Epithelial cell of proximal tubule (primary cell): ENCODE results near the gene AGO1. TPM values are rescaled to one million over a fixed set of nuclear protein-coding genes. Genes with fewer than 3 reads are reported as not detected.

ENCODE experiments used
- DNase-seq: peaks from one replicate; pipeline ENCODE4 v3.0.0-alpha.2; 2011; ENCODE audit warnings: low read depth
- H3K4me3 ChIP-seq: 2 replicates; pipeline ENCODE4 v1.5.1; 2011; ENCODE audit warnings: low read depth, mild to moderate bottlenecking, low read length
- total RNA-seq: library from RNA; depleted of rRNA; stranded (reverse); fragments of >200 nt; gene quantifications from 2 replicates; pipeline ENCODE4 v1.2.3, GENCODE V29; 2015
- TF ChIP-seq, protein P1 (sequence below): conservative IDR thresholded peaks from 2 replicates; pipeline ENCODE4 v1.5.1; 2012; ENCODE audit warnings: low read depth, mild to moderate bottlenecking, low read length

Gene AGO1
- total RNA-seq, 1 donor from 2014 or later, result 9.2 TPM

DNA sequence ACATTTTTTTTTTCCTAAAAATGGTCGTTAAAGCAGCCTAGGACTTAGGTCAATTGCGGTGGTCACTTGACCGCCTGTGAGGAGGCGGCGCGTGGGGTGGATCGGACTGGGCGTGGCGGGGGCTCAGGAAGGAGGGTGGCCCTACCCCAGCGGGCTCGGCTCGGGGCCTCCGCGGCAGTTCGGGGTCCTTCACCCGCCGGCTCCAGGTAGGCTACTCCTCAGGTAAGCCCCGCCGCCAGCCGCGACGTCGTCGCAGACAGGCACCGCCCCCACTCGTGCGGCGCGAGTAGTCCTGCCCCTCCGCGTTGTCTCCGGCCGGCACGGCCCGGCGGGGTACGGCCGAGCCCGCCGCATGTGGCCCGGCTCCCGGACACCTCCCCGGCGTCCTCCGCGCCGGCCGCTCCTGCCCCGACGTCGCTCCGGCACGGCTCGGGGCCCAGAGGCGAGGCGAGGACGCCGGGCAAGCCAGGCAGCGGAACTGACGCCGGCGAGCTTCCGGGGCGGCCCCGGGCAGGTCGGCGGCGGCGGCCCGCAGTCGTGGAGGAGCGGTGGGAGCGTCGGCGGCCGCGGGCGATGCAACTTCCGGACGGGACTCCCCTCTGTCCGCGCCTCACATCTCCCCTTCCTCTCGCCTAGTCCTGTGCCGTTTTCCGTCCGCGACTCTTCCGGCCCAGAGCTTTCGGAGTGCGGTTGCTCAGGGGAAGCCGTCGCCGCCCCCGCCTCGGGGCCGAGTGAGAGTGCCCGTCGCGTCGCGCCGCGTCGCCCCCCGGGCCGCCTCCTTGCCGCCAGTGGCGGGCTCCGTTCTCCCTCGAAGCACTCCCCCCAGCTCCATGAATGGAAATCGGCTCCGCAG is 47.8 kb downstream of the AGO1 start, which contains the start of gene AGO3:
Gene AGO3, plus strand, starts transcription at position 513 of the 853 bp plus-strand sequence. Its CDS starts 322 bp downstream, at position 835.
- TF ChIP-seq, protein P1, sequence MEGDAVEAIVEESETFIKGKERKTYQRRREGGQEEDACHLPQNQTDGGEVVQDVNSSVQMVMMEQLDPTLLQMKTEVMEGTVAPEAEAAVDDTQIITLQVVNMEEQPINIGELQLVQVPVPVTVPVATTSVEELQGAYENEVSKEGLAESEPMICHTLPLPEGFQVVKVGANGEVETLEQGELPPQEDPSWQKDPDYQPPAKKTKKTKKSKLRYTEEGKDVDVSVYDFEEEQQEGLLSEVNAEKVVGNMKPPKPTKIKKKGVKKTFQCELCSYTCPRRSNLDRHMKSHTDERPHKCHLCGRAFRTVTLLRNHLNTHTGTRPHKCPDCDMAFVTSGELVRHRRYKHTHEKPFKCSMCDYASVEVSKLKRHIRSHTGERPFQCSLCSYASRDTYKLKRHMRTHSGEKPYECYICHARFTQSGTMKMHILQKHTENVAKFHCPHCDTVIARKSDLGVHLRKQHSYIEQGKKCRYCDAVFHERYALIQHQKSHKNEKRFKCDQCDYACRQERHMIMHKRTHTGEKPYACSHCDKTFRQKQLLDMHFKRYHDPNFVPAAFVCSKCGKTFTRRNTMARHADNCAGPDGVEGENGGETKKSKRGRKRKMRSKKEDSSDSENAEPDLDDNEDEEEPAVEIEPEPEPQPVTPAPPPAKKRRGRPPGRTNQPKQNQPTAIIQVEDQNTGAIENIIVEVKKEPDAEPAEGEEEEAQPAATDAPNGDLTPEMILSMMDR, result no peak
- no peak for DNase-seq

GRCh38 chr1:35931446-35932157 is 48.6 kb downstream of the AGO1 start:
- TF ChIP-seq, protein P1, result no peak
- no peak for DNase-seq
- H3K4me3 ChIP-seq, result peak overlapping the region; percentile 85

More for the DNA sequence above, 47.8 kb downstream of the AGO1 start, which contains the start of gene AGO3:
- peak within 1 kb of the TSS; percentile 85 for H3K4me3 ChIP-seq

DNA sequence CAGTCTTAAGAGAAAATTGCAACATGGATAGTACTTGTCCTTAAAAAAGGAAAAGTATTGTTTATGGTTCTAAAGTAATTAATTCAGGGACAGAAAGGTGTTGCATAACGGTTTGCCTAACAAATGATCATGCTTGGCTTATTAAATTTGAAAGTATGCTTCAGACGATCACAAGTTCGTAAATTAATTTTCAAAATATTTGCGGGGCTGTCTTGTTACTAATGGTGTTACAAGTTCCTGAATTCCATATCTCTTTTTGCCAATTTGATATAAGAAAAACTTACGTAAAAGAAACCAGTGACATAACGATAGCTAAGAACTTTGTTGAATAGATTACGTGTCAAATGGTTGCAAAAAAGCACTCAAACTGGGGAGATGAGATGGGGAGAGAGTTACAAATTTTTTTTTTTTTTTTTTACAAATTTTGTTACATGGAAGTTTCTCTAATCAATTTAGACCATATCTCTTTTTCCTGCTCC is 49.2 kb downstream of the AGO1 start:
- H3K4me3 ChIP-seq, result peak overlapping the region; percentile 85
- DNase-seq, result no peak
- TF ChIP-seq, protein P1, result no peak

DNA sequence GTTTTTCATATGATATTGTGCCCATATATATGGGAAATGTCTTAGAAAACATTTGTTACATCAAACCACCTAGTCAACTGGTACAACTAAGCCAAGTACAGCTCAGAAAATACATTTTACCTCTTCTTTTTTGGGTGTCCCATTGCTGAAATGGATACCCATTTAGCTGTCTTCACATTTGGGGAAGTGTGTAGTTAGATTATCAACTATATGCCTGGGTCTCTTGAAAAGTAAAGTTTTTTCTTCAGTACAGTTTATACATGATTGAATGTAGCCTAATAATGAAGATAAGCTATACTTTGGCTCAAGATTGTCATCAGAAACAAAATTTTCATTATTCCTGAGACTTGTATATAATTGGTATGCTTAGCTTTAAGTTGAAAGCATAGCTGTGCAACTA is 49.9 kb downstream of the AGO1 start:
- H3K4me3 ChIP-seq, result no peak overlapping the region
- TF ChIP-seq, protein P1, result no peak

GRCh38 chr1:35935442-35936388 is 52.7 kb downstream of the AGO1 start:
- DNase-seq, result no peak
- no peak overlapping the region for H3K4me3 ChIP-seq
- TF ChIP-seq, protein P1, result no peak

More for the DNA sequence above, 49.9 kb downstream of the AGO1 start:
- no peak for DNase-seq

DNA sequence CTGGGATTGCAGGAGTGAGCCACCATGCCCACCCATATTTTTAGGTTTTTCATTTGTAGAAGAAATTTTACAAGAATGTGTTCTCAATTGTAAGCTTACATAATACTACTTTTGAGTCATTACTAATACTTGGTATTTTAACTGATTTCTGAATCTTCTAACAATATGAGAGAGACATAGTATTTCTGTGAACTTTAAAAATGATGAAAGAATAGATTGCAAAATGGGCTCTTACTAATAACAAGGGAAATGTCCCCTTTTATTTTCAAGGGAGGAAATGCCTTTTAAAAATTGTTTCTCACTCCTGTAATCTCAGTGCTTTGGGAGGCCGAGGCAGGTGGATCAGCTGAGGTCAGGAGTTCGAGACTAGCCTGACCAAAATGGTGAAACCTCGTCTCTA is 53.8 kb downstream of the AGO1 start:
- no peak for DNase-seq
- no peak overlapping the region for H3K4me3 ChIP-seq
- TF ChIP-seq, protein P1, result no peak
